GM18519 (cell line): ENCODE results near the gene ID1.
"Not testable (repeated sequence)": the region's sequence is repeated elsewhere in the genome, so short reads cannot be mapped to it uniquely, and the experiment has no call there.

Source experiments
- ATAC-seq: cut with Tn5 transposase; IDR thresholded peaks from one replicate; pipeline ENCODE4 v1.9.1; 2021; ENCODE audit warnings: mild to moderate bottlenecking, moderate library complexity; ENCODE audit not compliant: unreplicated experiment, low FRiP score

ID1 gene

GRCh38 chr20:31630187-31630790 lies 25.2 kb downstream of the ID1 start:
- ATAC-seq, result no peak

GRCh38 chr20:31632548-31633338 lies 27.7 kb downstream of the ID1 start:
- no peak for ATAC-seq

GRCh38 chr20:31633339-31633914 lies 28.3 kb downstream of the ID1 start:
- ATAC-seq, result no peak

GRCh38 chr20:31637660-31638059 lies 32.6 kb downstream of the ID1 start, which contains the start of gene COX4I2:
TSS of gene COX4I2 (plus strand) at chr20:31637912. CDS start at chr20:31639018, 1,106 bp downstream.
- no peak for ATAC-seq

- no peak for ATAC-seq
Measured at GRCh38 chr20:31638317-31638716, 33.2 kb downstream of the ID1 start.

GRCh38 chr20:31638816-31639215 lies 33.7 kb downstream of the ID1 start:
- no peak for ATAC-seq

- ATAC-seq, result no peak
Measured at GRCh38 chr20:31640259-31640658, 35.2 kb downstream of the ID1 start.

- no peak for ATAC-seq
Measured at GRCh38 chr20:31641391-31641790, 36.3 kb downstream of the ID1 start.

GRCh38 chr20:31642837-31643236 lies 37.7 kb downstream of the ID1 start:
- no peak for ATAC-seq

GRCh38 chr20:31643522-31643921 lies 38.4 kb downstream of the ID1 start:
- ATAC-seq, result no peak

- no peak for ATAC-seq
Measured at GRCh38 chr20:31644701-31645100, 39.6 kb downstream of the ID1 start.

- not testable (repeated sequence) for ATAC-seq
Measured at GRCh38 chr20:31648104-31648503, 43.0 kb downstream of the ID1 start.

- no peak for ATAC-seq
Measured at GRCh38 chr20:31652917-31653396, 47.9 kb downstream of the ID1 start.

- no peak for ATAC-seq
Measured at GRCh38 chr20:31653561-31653960, 48.5 kb downstream of the ID1 start.

GRCh38 chr20:31654534-31654933 lies 49.4 kb downstream of the ID1 start:
- no peak for ATAC-seq
